ENCODE measurements around the gene C13orf42.

The C13orf42 gene

GRCh38 chr13:51147732-51148131, 36.7 kb upstream of the C13orf42 start:
- TF ChIP-seq CTCF (conservative IDR thresholded peaks at IDR 0.05; ENCODE audit: low read depth, low read length): no peak
- Histone ChIP-seq H3K4me3 (IDR thresholded peaks at IDR 0.05; ENCODE audit: insufficient read depth, low read depth, low read length) (no peak overlapping the region), H2AFZ (ENCODE audit: low read depth) (no peak overlapping the region), H3K27ac (no peak overlapping the region), H3K79me2 (ENCODE audit: insufficient read depth, low read depth) (no peaks in the 10 kb centered on the region), H3K27me3 (ENCODE audit: insufficient read depth, low read depth) (no peaks in the 10 kb centered on the region), H3K4me1 (ENCODE audit: low read depth, poor library complexity, severe bottlenecking) (no peaks in the 10 kb centered on the region), H4K20me1 (ENCODE audit: insufficient read depth) (no peaks in the 10 kb centered on the region), H3K36me3 (ENCODE audit: insufficient read depth) (no peaks in the 10 kb centered on the region), H3K9ac (no peak overlapping the region), H3K4me2 (no peak overlapping the region)

GRCh38 chr13:51146667-51147066, 35.6 kb upstream of the C13orf42 start:
- H2AFZ ChIP-seq (ENCODE audit: low read depth): no peak overlapping the region
- H3K4me1 ChIP-seq (ENCODE audit: low read depth, poor library complexity, severe bottlenecking): no peaks in the 10 kb centered on the region
- no peaks in the 10 kb centered on the region for H3K79me2 ChIP-seq (ENCODE audit: insufficient read depth, low read depth)
- H3K4me3 ChIP-seq (IDR thresholded peaks at IDR 0.05; ENCODE audit: insufficient read depth, low read depth, low read length): no peak overlapping the region
- no peak overlapping the region for H3K27ac ChIP-seq
- no peak overlapping the region for H3K9ac ChIP-seq
- H3K4me2 ChIP-seq: no peak overlapping the region
- no peak for TF ChIP-seq CTCF (conservative IDR thresholded peaks at IDR 0.05; ENCODE audit: low read depth, low read length)
- no peaks in the 10 kb centered on the region for H3K36me3 ChIP-seq (ENCODE audit: insufficient read depth)
- H4K20me1 ChIP-seq (ENCODE audit: insufficient read depth): no peaks in the 10 kb centered on the region
- H3K27me3 ChIP-seq (ENCODE audit: insufficient read depth, low read depth): no peaks in the 10 kb centered on the region

- Histone ChIP-seq H2AFZ (ENCODE audit: low read depth) (no peak overlapping the region), H3K27ac (no peak overlapping the region), H3K9ac (no peak overlapping the region), H4K20me1 (ENCODE audit: insufficient read depth) (no peaks in the 10 kb centered on the region), H3K4me1 (ENCODE audit: low read depth, poor library complexity, severe bottlenecking) (no peaks in the 10 kb centered on the region), H3K27me3 (ENCODE audit: insufficient read depth, low read depth) (no peaks in the 10 kb centered on the region), H3K79me2 (ENCODE audit: insufficient read depth, low read depth) (no peaks in the 10 kb centered on the region), H3K4me3 (IDR thresholded peaks at IDR 0.05; ENCODE audit: insufficient read depth, low read depth, low read length) (no peak overlapping the region), H3K36me3 (ENCODE audit: insufficient read depth) (no peaks in the 10 kb centered on the region), H3K4me2 (no peak overlapping the region)
- TF ChIP-seq CTCF (conservative IDR thresholded peaks at IDR 0.05; ENCODE audit: low read depth, low read length): no peak
These were observed 26.2 kb upstream of the C13orf42 start for GRCh38 chr13:51137250-51137649.

- no peak overlapping the region for H3K4me2 ChIP-seq
- no peaks in the 10 kb centered on the region for H3K79me2 ChIP-seq (ENCODE audit: insufficient read depth, low read depth)
- no peak overlapping the region for H3K27ac ChIP-seq
- H3K27me3 ChIP-seq (ENCODE audit: insufficient read depth, low read depth): no peaks in the 10 kb centered on the region
- no peaks in the 10 kb centered on the region for H3K36me3 ChIP-seq (ENCODE audit: insufficient read depth)
- H2AFZ ChIP-seq (ENCODE audit: low read depth): no peak overlapping the region
- H3K4me1 ChIP-seq (ENCODE audit: low read depth, poor library complexity, severe bottlenecking): no peaks in the 10 kb centered on the region
- no peak overlapping the region for H3K9ac ChIP-seq
- H3K4me3 ChIP-seq (IDR thresholded peaks at IDR 0.05; ENCODE audit: insufficient read depth, low read depth, low read length): no peak overlapping the region
- H4K20me1 ChIP-seq (ENCODE audit: insufficient read depth): no peaks in the 10 kb centered on the region
- no peak for TF ChIP-seq CTCF (conservative IDR thresholded peaks at IDR 0.05; ENCODE audit: low read depth, low read length)
These were observed 25.4 kb upstream of the C13orf42 start for GRCh38 chr13:51136276-51136980.

Data from KMS-11 (cell line).